HepG2 (cell line): ENCODE measurements around the gene SPNS3. TPM values are rescaled to one million over a fixed set of nuclear protein-coding genes. Genes with fewer than 3 reads are reported as not detected.

ENCODE experiments used
- ATAC-seq: fragments of 200-7000 bp; cut with Tn5 transposase; 3 replicates; pipeline ENCODE4 v1.9.1; 2020; ENCODE audit warnings: mild to moderate bottlenecking, moderate library complexity
- BruUV-seq: library from RNA; stranded (reverse); fragments of 400-500 nt; replicated peaks from 2 replicates; lab custom pipeline; 2021; lab: Mats Ljungman, UMichigan
- CTCF ChIA-PET: fragments of 300-600 bp; formaldehyde crosslinking; extraction: SDS; loops from one replicate; lab custom pipeline; 2021; ENCODE audit warnings: low total read pairs, inconsistent platforms, low intra/inter-chr PET ratio; lab: Yijun Ruan, JAX
- POLR2A ChIA-PET: fragments of 350-600 bp; sonication (Branson Sonifier 250); formaldehyde crosslinking; loops from one replicate; lab custom pipeline; 2020; ENCODE audit warnings: antibody characterized with exemption, inconsistent platforms; lab: Yijun Ruan, JAX
- DNase-seq: peaks from one replicate; pipeline ENCODE4 v3.0.0-alpha.2; 2015; ENCODE audit warnings: low spot score
- FAIRE-seq: peaks from 3 replicates; lab custom pipeline; 2011; peaks lifted over from hg19 to GRCh38; lab: Jason Lieb, UNC
- H2AFZ ChIP-seq: one replicate; pipeline ENCODE4 v1.6.1; 2011; ENCODE audit warnings: low read length, inconsistent platforms
- H3K27ac ChIP-seq: fragments of 300-600 bp; 3 replicates; pipeline ENCODE4 v1.8.0; 2011; ENCODE audit warnings: mixed run types, mild to moderate bottlenecking, mixed read lengths, low read length, inconsistent platforms; ENCODE audit not compliant: insufficient read depth; ENCODE audit errors: extremely low read length
- H3K27me3 ChIP-seq, 2 experiments: fragments of 200-600 bp in 1 of 2; 2 replicates in 1 of 2; 3 replicates in 1 of 2; pipeline versions ENCODE4 v1.6.0 to v1.8.0; 2011; ENCODE audit warnings: low read length in 2 of 2, mild to moderate bottlenecking in 2 of 2, moderate library complexity in 2 of 2, inconsistent platforms in 1 of 2; ENCODE audit not compliant: insufficient read depth in 2 of 2, control insufficient read depth in 1 of 2
- H3K36me3 ChIP-seq, 2 experiments: fragments of 200-600 bp in 1 of 2; replicated peaks in 1 of 2; 2 replicates in 1 of 2; 3 replicates in 1 of 2; pipeline versions ENCODE4 v1.5.1 to v1.8.0; 2011; ENCODE audit warnings: low read length in 2 of 2, inconsistent platforms in 1 of 2; ENCODE audit not compliant: insufficient read depth in 2 of 2, control insufficient read depth in 1 of 2
- H3K4me1 ChIP-seq: 2 replicates; pipeline ENCODE4 v1.5.1; 2012; ENCODE audit warnings: low read length, inconsistent platforms; ENCODE audit not compliant: insufficient read depth
- H3K4me2 ChIP-seq: 2 replicates; pipeline ENCODE4 v1.6.0; 2011; ENCODE audit warnings: low read depth, low read length, inconsistent platforms
- H3K4me3 ChIP-seq, 3 experiments: fragments of 200-600 bp in 1 of 3; sonication (generic), shearing (Covaris generic) in 1 of 3; replicated peaks in 1 of 3; 2 replicates each; pipeline ENCODE4 v1.5.1; 2011 to 2016; ENCODE audit warnings: low read length in 3 of 3, inconsistent platforms in 2 of 3, low read depth in 2 of 3, mild to moderate bottlenecking in 2 of 3, control low read depth in 1 of 3, mixed read lengths in 1 of 3; ENCODE audit not compliant: insufficient read depth in 1 of 3
- H3K79me2 ChIP-seq: one replicate; pipeline ENCODE4 v1.6.1; 2011; ENCODE audit warnings: low read length, inconsistent platforms; ENCODE audit not compliant: insufficient read depth
- H3K9ac ChIP-seq: 2 replicates; pipeline ENCODE4 v1.6.0; 2011; ENCODE audit warnings: mild to moderate bottlenecking, low read depth, low read length, inconsistent platforms; ENCODE audit not compliant: insufficient read depth
- H3K9me3 ChIP-seq: 2 replicates; pipeline ENCODE4 v1.5.1; 2012; ENCODE audit warnings: mild to moderate bottlenecking, low read length
- H4K20me1 ChIP-seq: 2 replicates; pipeline ENCODE4 v1.6.0; 2011; ENCODE audit warnings: inconsistent platforms, mild to moderate bottlenecking, low read length, moderate library complexity; ENCODE audit not compliant: insufficient read depth
- ARID2 ChIP-seq: sonication (generic); formaldehyde crosslinking; IDR thresholded peaks from 2 replicates; pipeline ENCODE4 v1.8.1; 2022; ENCODE audit warnings: mild to moderate bottlenecking, missing genetic modification reagents, borderline replicate concordance
- EEA1 ChIP-seq: sonication (generic); formaldehyde crosslinking; IDR thresholded peaks from 2 replicates; pipeline ENCODE4 v1.5.1; 2020; ENCODE audit warnings: mild to moderate bottlenecking, missing genetic modification reagents, borderline replicate concordance
- ELF3 ChIP-seq: IDR thresholded peaks from 2 replicates; pipeline ENCODE4 v1.6.1; 2016; ENCODE audit warnings: missing genetic modification reagents, missing compliant biosample characterization
- HES4 ChIP-seq: sonication (generic); formaldehyde crosslinking; IDR thresholded peaks from 2 replicates; pipeline ENCODE4 v1.9.0; 2021; ENCODE audit warnings: mild to moderate bottlenecking, missing genetic modification reagents, borderline replicate concordance
- ISL2 ChIP-seq: sonication (generic); formaldehyde crosslinking; IDR thresholded peaks from 2 replicates; pipeline ENCODE4 v1.5.0; 2020; ENCODE audit warnings: missing genetic modification reagents
- MYPOP ChIP-seq: sonication (generic); formaldehyde crosslinking; IDR thresholded peaks from 2 replicates; pipeline ENCODE4 v1.8.1; 2023; ENCODE audit warnings: mild to moderate bottlenecking, moderate library complexity, missing genetic modification reagents
- NR2F6 ChIP-seq, 2 experiments: IDR thresholded peaks; 2 replicates each; pipeline ENCODE4 v1.6.1; 2016; ENCODE audit warnings: antibody characterized with exemption in 1 of 2, mild to moderate bottlenecking in 1 of 2
- RNF2 ChIP-seq: fragments of 450-650 bp; conservative IDR thresholded peaks from 2 replicates; pipeline ENCODE4 v1.6.1; 2016; ENCODE audit warnings: low read depth
- TBL1XR1 ChIP-seq: fragments of 150-350 bp; IDR thresholded peaks from 2 replicates; pipeline ENCODE4 v1.6.1; 2014; ENCODE audit warnings: borderline replicate concordance, low read length; ENCODE audit not compliant: partially characterized antibody
- ZBTB8A ChIP-seq: sonication (generic); formaldehyde crosslinking; IDR thresholded peaks from 2 replicates; pipeline ENCODE4 v1.4.0; 2020; ENCODE audit warnings: mild to moderate bottlenecking, low read depth, missing genetic modification reagents, borderline replicate concordance
- ZNF10 ChIP-seq: sonication (generic); formaldehyde crosslinking; IDR thresholded peaks from 2 replicates; pipeline ENCODE4 v1.4.0; 2020; ENCODE audit warnings: mild to moderate bottlenecking, low read depth, missing genetic modification reagents, borderline replicate concordance
- ZNF260 ChIP-seq: sonication (generic); formaldehyde crosslinking; IDR thresholded peaks from 2 replicates; pipeline ENCODE4 v1.4.0; 2020; ENCODE audit warnings: missing genetic modification reagents, low read depth, mild to moderate bottlenecking, borderline replicate concordance
- ZNF264 ChIP-seq: sonication (generic); formaldehyde crosslinking; IDR thresholded peaks from 2 replicates; pipeline ENCODE4 v1.4.0; 2020; ENCODE audit warnings: missing genetic modification reagents
- ZNF775 ChIP-seq: sonication (generic); formaldehyde crosslinking; IDR thresholded peaks from 2 replicates; pipeline ENCODE4 v1.4.0; 2020; ENCODE audit warnings: missing genetic modification reagents, mild to moderate bottlenecking, moderate library complexity, borderline replicate concordance
- ZNF781 ChIP-seq: sonication (generic); formaldehyde crosslinking; IDR thresholded peaks from 2 replicates; pipeline ENCODE4 v1.5.1; 2020; ENCODE audit warnings: borderline replicate concordance, mild to moderate bottlenecking, missing genetic modification reagents; ENCODE audit errors: not compliant biosample characterization
- ZNF839 ChIP-seq: sonication (generic); formaldehyde crosslinking; IDR thresholded peaks from 2 replicates; pipeline ENCODE4 v1.4.0; 2020; ENCODE audit warnings: missing genetic modification reagents, mild to moderate bottlenecking, borderline replicate concordance
- WGBS: methylation state at CpG from one replicate; pipeline ENCODE4 v1.1.6; 2017; ENCODE audit warnings: low lambda C conversion rate; 5-methylcytosine and 5-hydroxymethylcytosine counted together
- in situ Hi-C: cut with HindIII; loops from 2 replicates; pipeline ENCODE4 v1.10.0; 2017; ENCODE audit warnings: low pct_unique_long_range_greater_than_20kb; ENCODE audit not compliant: extremely low pct_ligation_motif_present
- intact Hi-C: fragments of 100-400 bp; cut with micrococcal nuclease; formaldehyde crosslinking; loops from one replicate; pipeline ENCODE4 v1.10.0; 2022; ENCODE audit not compliant: unreplicated experiment
- polyA plus RNA-seq, 8 experiments: library from polyadenylated mRNA; depleted of rRNA in 3 of 8; stranded (reverse) in 7 of 8; unstranded in 1 of 8; fragments of >200 nt; fragmentation: Illumina TruSeq in 4 of 8; extraction: Trizol in 4 of 8; gene quantifications; 2 replicates each; pipeline versions ENCODE4 v1.2.1 to v1.2.3, GENCODE V29; 2011 to 2016; ENCODE audit warnings: low read depth in 4 of 8, missing spikeins in 1 of 8, mixed read lengths in 1 of 8; ENCODE audit not compliant: insufficient read depth in 1 of 8
- total RNA-seq, 5 experiments: library from RNA; depleted of rRNA; stranded (reverse); fragments of >200 nt; fragmentation: Illumina TruSeq; extraction: Trizol; gene quantifications; 2 replicates each; pipeline ENCODE4 v1.2.3, GENCODE V29; 2016; ENCODE audit warnings: low read depth in 1 of 5
- TF ChIP-seq, protein P1 (sequence below): sonication (generic); formaldehyde crosslinking; IDR thresholded peaks from 2 replicates; pipeline ENCODE4 v1.4.0; 2020; ENCODE audit warnings: missing genetic modification reagents
- TF ChIP-seq, protein P2 (sequence below): sonication (generic); formaldehyde crosslinking; IDR thresholded peaks from 2 replicates; pipeline ENCODE4 v1.8.1; 2023; ENCODE audit warnings: mild to moderate bottlenecking, inconsistent platforms, moderate library complexity, missing genetic modification reagents, borderline replicate concordance

Gene SPNS3
- total and polyA plus RNA-seq, 2 of the 13 experiments (the other 11 are each of a cell fraction or from before 2014, with no cell fraction given) = not detected

- H3K27ac ChIP-seq = no peak overlapping the region
- H3K4me2 ChIP-seq = no peak overlapping the region
- CTCF ChIA-PET = no interaction called here
- H3K4me1 ChIP-seq = no peaks in the 10 kb centered on the region
- H3K27me3 ChIP-seq = no peaks in the 10 kb centered on the region
- no peaks in the 10 kb centered on the region for H4K20me1 ChIP-seq
- intact Hi-C loops (no loop called here), in situ Hi-C loops (no loop called here)
- no peak overlapping the region for H2AFZ ChIP-seq
- H3K4me3 ChIP-seq = no peak overlapping the region
- DNase-seq (no peak), FAIRE-seq (no peak), ATAC-seq (no peak)
- TF ChIP-seq ZNF264 (CRISPR knock-in tag) (no peak), RNF2 (no peak), ZNF775 (CRISPR knock-in tag) (no peak), ZNF260 (CRISPR knock-in tag) (no peak), NR2F6 (IDR thresholded peaks at IDR 0.05) (no peak), NR2F6 (CRISPR knock-in tag; IDR thresholded peaks at IDR 0.05) (no peak), TBL1XR1 (no peak), ELF3 (CRISPR knock-in tag) (no peak), ZNF10 (no peak), EEA1 (CRISPR knock-in tag) (no peak), ZNF839 (CRISPR knock-in tag) (no peak), MYPOP (CRISPR knock-in tag) (no peak), ARID2 (CRISPR knock-in tag) (no peak), HES4 (CRISPR knock-in tag) (no peak), ISL2 (CRISPR knock-in tag) (no peak), ZBTB8A (CRISPR knock-in tag) (no peak), ZNF781 (CRISPR knock-in tag) (no peak)
- TF ChIP-seq, protein P1, sequence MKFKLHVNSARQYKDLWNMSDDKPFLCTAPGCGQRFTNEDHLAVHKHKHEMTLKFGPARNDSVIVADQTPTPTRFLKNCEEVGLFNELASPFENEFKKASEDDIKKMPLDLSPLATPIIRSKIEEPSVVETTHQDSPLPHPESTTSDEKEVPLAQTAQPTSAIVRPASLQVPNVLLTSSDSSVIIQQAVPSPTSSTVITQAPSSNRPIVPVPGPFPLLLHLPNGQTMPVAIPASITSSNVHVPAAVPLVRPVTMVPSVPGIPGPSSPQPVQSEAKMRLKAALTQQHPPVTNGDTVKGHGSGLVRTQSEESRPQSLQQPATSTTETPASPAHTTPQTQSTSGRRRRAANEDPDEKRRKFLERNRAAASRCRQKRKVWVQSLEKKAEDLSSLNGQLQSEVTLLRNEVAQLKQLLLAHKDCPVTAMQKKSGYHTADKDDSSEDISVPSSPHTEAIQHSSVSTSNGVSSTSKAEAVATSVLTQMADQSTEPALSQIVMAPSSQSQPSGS (CRISPR knock-in tag) = no peak
- TF ChIP-seq, protein P2, sequence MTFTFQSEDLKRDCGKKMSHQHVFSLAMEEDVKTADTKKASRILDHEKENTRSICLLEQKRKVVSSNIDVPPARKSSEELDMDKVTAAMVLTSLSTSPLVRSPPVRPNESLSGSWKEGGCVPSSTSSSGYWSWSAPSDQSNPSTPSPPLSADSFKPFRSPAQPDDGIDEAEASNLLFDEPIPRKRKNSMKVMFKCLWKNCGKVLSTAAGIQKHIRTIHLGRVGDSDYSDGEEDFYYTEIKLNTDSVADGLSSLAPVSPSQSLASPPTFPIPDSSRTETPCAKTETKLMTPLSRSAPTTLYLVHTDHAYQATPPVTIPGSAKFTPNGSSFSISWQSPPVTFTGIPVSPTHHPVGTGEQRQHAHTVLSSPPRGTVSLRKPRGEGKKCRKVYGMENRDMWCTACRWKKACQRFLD (CRISPR knock-in tag) = no peak
- 39% methylated on average over 9 of the region's 10 CpGs for WGBS
- no peaks in the 10 kb centered on the region for H3K79me2 ChIP-seq
- no peak overlapping the region for H3K9ac ChIP-seq
- H3K9me3 ChIP-seq = no peaks in the 10 kb centered on the region
- POLR2A ChIA-PET = no interaction called here
- no TSS peak for BruUV-seq
- H3K36me3 ChIP-seq = no peaks in the 10 kb centered on the region
These were observed 8.3 kb upstream of the SPNS3 start for GRCh38 chr17:4425398-4425797.
